ENCODE data around the gene POLK.

GRCh38 chr5:75522542-75522941, 10.9 kb downstream of the POLK start:
- TF ChIP-seq TAF1 (IDR thresholded peaks at IDR 0.05; ENCODE audit: low read depth, low read length): no peak
- no peak for TF ChIP-seq PAX5 (IDR thresholded peaks at IDR 0.05; ENCODE audit: insufficient read depth, low read length, severe bottlenecking)
- no peak for TF ChIP-seq POLR2A (IDR thresholded peaks at IDR 0.05; ENCODE audit: low read depth, low read length)
